ENCODE results near the gene SLC7A4. TPM values are rescaled to one million over a fixed set of nuclear protein-coding genes. Genes with fewer than 3 reads are reported as not detected.
"Not testable (repeated sequence)": the region's sequence is repeated elsewhere in the genome, so short reads cannot be mapped to it uniquely, and the experiment has no call there.

SLC7A4 gene
- total RNA-seq, 1 donor from 2014 or later, result 1.5 TPM

DNA sequence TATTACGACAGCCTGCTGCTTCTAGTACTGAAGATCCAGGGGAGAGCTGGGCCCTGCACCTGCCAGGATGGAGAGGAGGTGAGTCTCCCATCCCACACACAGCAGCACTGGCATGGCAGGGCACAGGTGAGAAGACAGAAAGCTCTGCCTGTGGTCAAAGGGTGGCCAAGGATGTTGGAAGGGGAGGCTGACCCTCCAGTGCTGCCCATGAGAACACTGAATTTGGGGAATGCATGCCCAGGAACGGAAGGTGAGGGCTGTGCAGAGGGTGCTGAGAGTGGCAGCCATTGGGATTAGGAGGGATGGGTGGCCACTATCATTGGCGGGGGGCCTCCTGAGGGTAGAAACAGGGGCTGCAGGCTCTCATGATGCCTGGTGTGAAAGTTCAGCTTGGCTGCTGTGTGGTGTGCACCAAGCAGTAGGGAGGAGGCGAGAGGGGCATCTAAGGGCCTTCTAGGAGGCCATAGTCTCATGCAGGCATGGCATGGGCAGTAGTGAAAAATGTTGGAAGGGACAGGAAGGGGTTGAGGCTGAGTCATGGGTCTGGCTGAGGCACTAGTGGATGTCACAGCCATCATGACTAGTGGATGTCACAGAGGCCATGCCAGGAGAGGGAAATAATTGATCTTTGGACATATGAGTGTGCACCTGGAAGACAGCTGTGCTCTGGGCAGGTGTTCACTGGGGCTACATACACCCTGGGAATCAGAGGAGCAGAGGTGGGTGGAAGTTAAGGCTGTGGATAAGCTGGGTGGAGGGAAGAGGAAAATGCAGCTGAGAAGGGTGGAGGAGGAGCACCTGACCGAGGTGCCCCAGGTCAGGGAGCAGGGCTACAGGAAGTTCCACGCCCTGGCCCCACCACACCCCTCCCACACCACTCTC lies 10.9 kb upstream of the SLC7A4 start:
- Histone ChIP-seq H3K4me3 (no peak overlapping the region), H3K36me3 (no peaks in the 10 kb centered on the region), H3K27me3 (no peaks in the 10 kb centered on the region), H3K27ac (no peak overlapping the region), H3K9me3 (no peaks in the 10 kb centered on the region), H3K4me1 (peaks cover 13% of the 10 kb centered on the region)
- peak; percentile 31 for DNase-seq
- intact Hi-C loops (cut with DNase I), result no loop called here
- no peak for ATAC-seq
- TF ChIP-seq, protein P1, sequence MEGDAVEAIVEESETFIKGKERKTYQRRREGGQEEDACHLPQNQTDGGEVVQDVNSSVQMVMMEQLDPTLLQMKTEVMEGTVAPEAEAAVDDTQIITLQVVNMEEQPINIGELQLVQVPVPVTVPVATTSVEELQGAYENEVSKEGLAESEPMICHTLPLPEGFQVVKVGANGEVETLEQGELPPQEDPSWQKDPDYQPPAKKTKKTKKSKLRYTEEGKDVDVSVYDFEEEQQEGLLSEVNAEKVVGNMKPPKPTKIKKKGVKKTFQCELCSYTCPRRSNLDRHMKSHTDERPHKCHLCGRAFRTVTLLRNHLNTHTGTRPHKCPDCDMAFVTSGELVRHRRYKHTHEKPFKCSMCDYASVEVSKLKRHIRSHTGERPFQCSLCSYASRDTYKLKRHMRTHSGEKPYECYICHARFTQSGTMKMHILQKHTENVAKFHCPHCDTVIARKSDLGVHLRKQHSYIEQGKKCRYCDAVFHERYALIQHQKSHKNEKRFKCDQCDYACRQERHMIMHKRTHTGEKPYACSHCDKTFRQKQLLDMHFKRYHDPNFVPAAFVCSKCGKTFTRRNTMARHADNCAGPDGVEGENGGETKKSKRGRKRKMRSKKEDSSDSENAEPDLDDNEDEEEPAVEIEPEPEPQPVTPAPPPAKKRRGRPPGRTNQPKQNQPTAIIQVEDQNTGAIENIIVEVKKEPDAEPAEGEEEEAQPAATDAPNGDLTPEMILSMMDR (IDR thresholded peaks at IDR 0.05), result no peak

DNA sequence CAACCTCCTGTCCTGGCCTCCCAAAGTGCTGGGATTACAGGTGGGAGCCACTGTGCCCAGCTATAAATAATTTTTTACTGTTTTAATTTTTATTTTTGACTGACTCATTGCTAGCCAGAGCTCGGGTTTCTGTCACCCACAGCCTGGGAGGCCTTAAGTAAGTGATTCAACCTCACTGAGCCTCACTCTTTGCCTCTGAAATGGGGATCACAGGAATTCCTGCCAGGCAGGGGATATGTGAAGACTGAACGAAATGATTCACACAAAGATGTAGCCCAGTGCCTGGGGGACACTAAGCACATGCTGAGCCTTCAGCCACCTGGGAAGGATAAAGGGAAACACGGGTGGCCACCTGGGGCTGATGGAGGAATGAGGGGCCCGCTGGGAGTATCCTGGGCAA lies 9.6 kb upstream of the SLC7A4 start:
- TF ChIP-seq, protein P1 (IDR thresholded peaks at IDR 0.05), result no peak
- DNase-seq (no peak), ATAC-seq (no peak)

DNA sequence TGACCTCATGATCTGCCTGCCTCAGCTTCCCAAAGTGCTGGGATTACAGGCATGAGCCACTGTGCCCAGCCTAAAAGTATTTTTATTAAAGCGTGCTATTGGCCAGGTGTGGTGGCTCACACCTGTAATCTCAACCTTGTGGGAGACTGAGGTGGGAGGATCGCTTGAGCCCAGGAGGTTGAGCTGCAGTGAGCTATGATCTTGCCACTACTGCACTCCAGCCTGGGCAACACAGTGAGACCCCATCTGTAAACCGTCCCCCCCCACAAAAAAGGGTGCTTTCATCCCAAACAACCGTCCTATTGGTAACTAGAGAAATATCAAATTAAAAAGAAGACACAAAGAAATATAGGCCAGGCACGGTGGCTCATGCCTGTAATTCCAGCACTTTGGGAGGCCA lies 6.8 kb upstream of the SLC7A4 start:
- intact Hi-C loops (cut with DNase I); H3K27me3 ChIP-seq; H3K9me3 ChIP-seq; H3K36me3 ChIP-seq; H3K4me3 ChIP-seq; ATAC-seq; DNase-seq; H3K27ac ChIP-seq; H3K4me1 ChIP-seq: not testable (repeated sequence)

More for the DNA sequence above, 9.6 kb upstream of the SLC7A4 start:
- intact Hi-C loops (cut with DNase I), result no loop called here
- H3K4me1 ChIP-seq, result peaks cover 13% of the 10 kb centered on the region
- no peaks in the 10 kb centered on the region for H3K9me3 ChIP-seq
- no peak overlapping the region for H3K4me3 ChIP-seq
- no peaks in the 10 kb centered on the region for H3K36me3 ChIP-seq
- no peak overlapping the region for H3K27ac ChIP-seq
- H3K27me3 ChIP-seq, result no peaks in the 10 kb centered on the region

DNA sequence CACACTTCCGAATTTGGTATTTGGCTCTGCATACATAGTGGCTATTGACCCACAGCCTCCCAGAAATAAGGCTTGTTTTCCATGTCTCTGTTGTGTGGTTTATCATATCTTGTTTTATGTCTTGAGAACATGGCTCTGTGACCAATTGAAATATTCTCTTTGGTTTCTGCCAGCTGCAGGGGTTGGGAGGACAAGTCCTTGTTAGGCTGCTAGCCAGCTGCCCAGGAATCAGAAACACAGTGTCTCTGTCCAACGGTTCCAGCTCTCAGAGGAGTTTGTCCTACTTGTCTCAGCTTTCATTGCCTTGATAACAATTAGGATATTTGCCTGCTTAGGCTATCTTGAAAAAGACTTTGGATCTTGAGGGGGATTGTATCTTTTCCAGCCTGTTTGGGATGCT lies 6.0 kb upstream of the SLC7A4 start:
- Histone ChIP-seq H3K4me3 (no peak overlapping the region), H3K9me3 (no peaks in the 10 kb centered on the region), H3K36me3 (no peaks in the 10 kb centered on the region), H3K27me3 (no peaks in the 10 kb centered on the region), H3K4me1 (no peaks in the 10 kb centered on the region), H3K27ac (peak overlapping the region; percentile 6)
- TF ChIP-seq, protein P1 (IDR thresholded peaks at IDR 0.05), result no peak
- intact Hi-C loops (cut with DNase I), result no loop called here
- DNase-seq (no peak), ATAC-seq (no peak)

DNA sequence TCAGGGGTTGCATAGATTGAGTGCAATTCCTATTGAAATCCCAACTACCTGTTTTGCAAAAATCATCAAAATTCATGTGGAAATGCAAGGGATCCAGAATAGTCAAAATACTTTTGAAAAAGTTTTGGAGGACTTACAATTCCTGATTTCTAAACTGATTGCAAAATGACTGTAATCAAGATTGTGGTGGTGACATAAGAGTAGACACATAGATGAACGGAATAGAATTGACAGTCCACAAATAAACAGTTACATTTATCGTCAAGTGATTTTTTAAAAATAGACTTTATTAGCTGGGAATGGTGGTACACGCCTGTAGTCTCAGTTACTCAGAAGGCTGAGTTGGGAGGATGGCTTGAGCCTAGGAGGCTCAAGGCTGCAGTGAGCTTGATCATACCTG lies 2.6 kb upstream of the SLC7A4 start:
- ATAC-seq (no peak), DNase-seq (no peak)
- Histone ChIP-seq H3K27me3 (peaks cover 26% of the 10 kb centered on the region), H3K9me3 (no peaks in the 10 kb centered on the region), H3K27ac (no peak overlapping the region), H3K36me3 (no peaks in the 10 kb centered on the region), H3K4me3 (no peak overlapping the region), H3K4me1 (peaks cover 7% of the 10 kb centered on the region)
- intact Hi-C loops (cut with DNase I), result no loop called here
- TF ChIP-seq, protein P1 (IDR thresholded peaks at IDR 0.05), result no peak

DNA sequence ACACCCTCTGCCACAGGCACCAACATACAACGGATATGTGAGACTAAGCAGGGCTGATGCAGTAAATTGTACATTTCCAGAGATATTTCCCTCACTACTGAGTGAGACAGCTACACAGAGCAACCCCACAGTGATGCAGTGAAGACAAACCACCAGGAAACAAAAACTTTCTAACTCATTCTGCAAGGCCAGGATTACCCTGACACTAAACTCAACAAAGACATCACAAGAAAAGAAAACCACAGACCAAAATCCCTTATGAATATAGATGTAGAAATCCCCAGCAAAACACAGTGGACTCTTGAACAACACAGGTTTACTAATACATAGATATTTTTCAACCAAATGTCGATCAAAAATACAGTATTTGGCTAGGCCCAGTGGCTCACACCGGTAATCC lies 1.5 kb upstream of the SLC7A4 start:
- DNase-seq, result no peak
- intact Hi-C loops (cut with DNase I), result no loop called here

More for the DNA sequence above, 1.5 kb upstream of the SLC7A4 start:
- TF ChIP-seq, protein P1 (IDR thresholded peaks at IDR 0.05), result no peak
- no peak for ATAC-seq
- Histone ChIP-seq H3K27me3 (peaks cover 26% of the 10 kb centered on the region), H3K27ac (no peak overlapping the region), H3K36me3 (no peaks in the 10 kb centered on the region), H3K4me1 (peaks cover 7% of the 10 kb centered on the region), H3K9me3 (no peaks in the 10 kb centered on the region), H3K4me3 (no peak overlapping the region)
